T-cell (primary cell): ENCODE data around the gene GTPBP4. TPM values are rescaled to one million over a fixed set of nuclear protein-coding genes. Genes with fewer than 3 reads are reported as not detected.

Source experiments
- ATAC-seq, 4 experiments: fragments of 200-7000 bp in 3 of 4; fragments of 150-1000 bp in 1 of 4; cut with Tn5 transposase; replicated peaks in 1 of 4; 1 replicate in 3 of 4; 2 replicates in 1 of 4; pipeline ENCODE4 v1.10.0; 2021; ENCODE audit warnings: moderate library complexity in 3 of 4, mild to moderate bottlenecking in 2 of 4, moderate number of reproducible peaks in 1 of 4
- CTCF ChIA-PET, 2 donors: fragments of 300-600 bp; sonication (Branson Sonifier 250); formaldehyde crosslinking; loops; one replicate each; lab custom pipeline; 2022; ENCODE audit warnings: antibody characterized with exemption in 2 of 2; lab: Charles Lee
- POLR2A ChIA-PET, 2 donors: fragments of 300-600 bp; sonication (Branson Sonifier 250); formaldehyde crosslinking; loops; one replicate each; lab custom pipeline; 2022; ENCODE audit warnings: antibody characterized with exemption in 2 of 2; lab: Charles Lee
- DNase-seq, 35 experiments: peaks; one replicate each; pipeline versions ENCODE4 v3.0.0 to v3.0.0-alpha.2; 2013 to 2023
- H3K27ac ChIP-seq: one replicate; pipeline ENCODE4 v1.5.1; 2013; ENCODE audit warnings: low read length
- H3K27me3 ChIP-seq, 2 experiments: replicated peaks in 1 of 2; 1 replicate in 1 of 2; 2 replicates in 1 of 2; pipeline versions ENCODE4 v1.6.1 to v1.7.0; 2013; ENCODE audit warnings: low read length in 1 of 2, mixed read lengths in 1 of 2; ENCODE audit not compliant: control insufficient read depth in 2 of 2, insufficient read depth in 2 of 2; ENCODE audit errors: extremely low read depth in 1 of 2
- H3K36me3 ChIP-seq, 2 donors: 1 replicate in 1 of 2; 2 replicates in 1 of 2; pipeline versions ENCODE4 v1.6.1 to v1.7.0; 2013; ENCODE audit warnings: low read length in 1 of 2; ENCODE audit not compliant: control insufficient read depth in 2 of 2, insufficient read depth in 1 of 2; ENCODE audit errors: extremely low read depth in 1 of 2
- H3K4me1 ChIP-seq, 2 experiments: 1 replicate in 1 of 2; 2 replicates in 1 of 2; pipeline versions ENCODE4 v1.6.1 to v1.7.0; 2013; ENCODE audit warnings: low read length in 2 of 2, mixed read lengths in 1 of 2; ENCODE audit not compliant: insufficient read depth in 2 of 2, control insufficient read depth in 1 of 2; ENCODE audit errors: extremely low read depth in 1 of 2
- H3K4me3 ChIP-seq, 2 donors: 1 replicate in 1 of 2; 2 replicates in 1 of 2; pipeline versions ENCODE4 v1.5.1 to v1.7.0; 2013; ENCODE audit warnings: mild to moderate bottlenecking in 2 of 2, low read length in 1 of 2, moderate library complexity in 1 of 2; ENCODE audit not compliant: control insufficient read depth in 1 of 2; ENCODE audit errors: extremely low read depth in 1 of 2
- H3K9me3 ChIP-seq: 2 replicates; pipeline ENCODE4 v1.7.0; 2013
- H3K27ac Mint-ChIP-seq, 2 donors: one replicate each; pipeline ENCODE4 v1.8.0; 2020 to 2021; ENCODE audit warnings: mild to moderate bottlenecking in 2 of 2, mixed read lengths in 2 of 2
- H3K27me3 Mint-ChIP-seq, 2 donors: one replicate each; pipeline ENCODE4 v1.8.0; 2021 to 2022; ENCODE audit warnings: mixed read lengths in 2 of 2
- H3K36me3 Mint-ChIP-seq: one replicate; pipeline ENCODE4 v1.8.0; 2021; ENCODE audit warnings: mixed read lengths
- H3K4me1 Mint-ChIP-seq, 3 donors: one replicate each; pipeline ENCODE4 v1.8.0; 2020 to 2022; ENCODE audit warnings: mixed read lengths in 3 of 3, mild to moderate bottlenecking in 1 of 3
- H3K4me3 Mint-ChIP-seq, 3 donors: one replicate each; pipeline ENCODE4 v1.8.0; 2020 to 2022; ENCODE audit warnings: mild to moderate bottlenecking in 3 of 3, mixed read lengths in 3 of 3, moderate library complexity in 3 of 3
- H3K9me3 Mint-ChIP-seq, 3 donors: one replicate each; pipeline ENCODE4 v1.8.0; 2020 to 2022; ENCODE audit warnings: mixed read lengths in 3 of 3
- WGBS: methylation state at CpG from one replicate; pipeline ENCODE4 v1.1.5; 2013; ENCODE audit warnings: missing lambda C conversion rate; ENCODE audit not compliant: insufficient coverage; 5-methylcytosine and 5-hydroxymethylcytosine counted together
- total RNA-seq, 35 experiments: library from RNA in 6 of 35; stranded (reverse) in 6 of 35; fragments of 120-200 nt in 1 of 35; gene quantifications; one replicate each; pipeline versions ENCODE4 v1.2.1 to v1.2.4 and lab custom pipeline; 2013 to 2026

Gene GTPBP4
- total RNA-seq, 5 donors from 2014 or later (not counting 1 experiment from before 2014, with no cell fraction given), result 44.6 to 59.1 (median 47.5) TPM

- DNase-seq (no peak), ATAC-seq (no peak)
- 91% methylated on average over 7 of the region's 9 CpGs for WGBS
- H3K4me3 Mint-ChIP-seq, result no peak overlapping the region
- Histone ChIP-seq H3K9me3 (no peaks in the 10 kb centered on the region), H3K4me3 (no peak overlapping the region), H3K27me3 (peaks cover 0 to 4% of the 10 kb centered on the region in 2 experiments), H3K4me1 (peaks cover 0 to 7% of the 10 kb centered on the region in 2 experiments), H3K27ac (no peak overlapping the region), H3K36me3 (no peaks in the 10 kb centered on the region)
- H3K9me3 Mint-ChIP-seq, result no peaks in the 10 kb centered on the region
- H3K27me3 Mint-ChIP-seq, result peaks cover 0 to 2% of the 10 kb centered on the region in 2 donors
- no peak overlapping the region for H3K27ac Mint-ChIP-seq
- ChIA-PET CTCF (no interaction called here), POLR2A (no interaction called here)
- no peaks in the 10 kb centered on the region for H3K36me3 Mint-ChIP-seq
- H3K4me1 Mint-ChIP-seq, result peaks cover 9 to 11% (median 10%) of the 10 kb centered on the region in 3 donors
Observed at GRCh38 chr10:947051-947450, 41.2 kb upstream of the GTPBP4 start.

GRCh38 chr10:947881-948280 is 40.4 kb upstream of the GTPBP4 start:
- no peaks in the 10 kb centered on the region for H3K9me3 ChIP-seq
- WGBS, result 88% methylated on average over 6 of the region's 10 CpGs
- H3K4me1 ChIP-seq, result peaks cover 0 to 7% of the 10 kb centered on the region in 2 experiments
- no peak overlapping the region for H3K4me3 Mint-ChIP-seq
- no peak for ATAC-seq
- CTCF ChIA-PET, result no interaction called here
- H3K27ac Mint-ChIP-seq, result no peak overlapping the region
- H3K4me1 Mint-ChIP-seq, result peaks cover 5 to 9% (median 8%) of the 10 kb centered on the region in 3 donors
- H3K4me3 ChIP-seq, result no peak overlapping the region
- no peaks in the 10 kb centered on the region for H3K36me3 ChIP-seq
- POLR2A ChIA-PET, result no interaction called here
- no peak for DNase-seq
- no peaks in the 10 kb centered on the region for H3K36me3 Mint-ChIP-seq
- H3K27ac ChIP-seq, result no peak overlapping the region
- peaks cover 0 to 4% of the 10 kb centered on the region in 2 experiments for H3K27me3 ChIP-seq
- peaks cover 0 to 2% of the 10 kb centered on the region in 2 donors for H3K27me3 Mint-ChIP-seq
- H3K9me3 Mint-ChIP-seq, result no peaks in the 10 kb centered on the region

- peaks cover 5 to 9% (median 8%) of the 10 kb centered on the region in 3 donors for H3K4me1 Mint-ChIP-seq
- ATAC-seq (no peak), DNase-seq (no peak)
- Histone ChIP-seq H3K27ac (no peak overlapping the region), H3K4me3 (no peak overlapping the region), H3K9me3 (no peaks in the 10 kb centered on the region), H3K36me3 (no peaks in the 10 kb centered on the region), H3K27me3 (peaks cover 0 to 4% of the 10 kb centered on the region in 2 experiments), H3K4me1 (peaks cover 0 to 7% of the 10 kb centered on the region in 2 experiments)
- H3K4me3 Mint-ChIP-seq, result no peak overlapping the region
- WGBS, result 84% methylated on average over 5 of the region's 10 CpGs
- no peak overlapping the region for H3K27ac Mint-ChIP-seq
- H3K27me3 Mint-ChIP-seq, result peaks cover 0 to 2% of the 10 kb centered on the region in 2 donors
- no peaks in the 10 kb centered on the region for H3K36me3 Mint-ChIP-seq
- ChIA-PET CTCF (no interaction called here), POLR2A (no interaction called here)
- H3K9me3 Mint-ChIP-seq, result no peaks in the 10 kb centered on the region
Observed at GRCh38 chr10:948347-948746, 39.9 kb upstream of the GTPBP4 start.

GRCh38 chr10:949446-949845 is 38.8 kb upstream of the GTPBP4 start:
- no peak for ATAC-seq
- 100% methylated on average over 3 of the region's 9 CpGs for WGBS
- Histone ChIP-seq H3K27me3 (peaks cover 0 to 10% of the 10 kb centered on the region in 2 experiments), H3K4me1 (peaks cover 0 to 3% of the 10 kb centered on the region in 2 experiments), H3K9me3 (no peaks in the 10 kb centered on the region), H3K4me3 (no peak overlapping the region), H3K27ac (no peak overlapping the region), H3K36me3 (no peaks in the 10 kb centered on the region)
- Mint-ChIP-seq H3K4me3 (no peak overlapping the region), H3K27me3 (peaks cover 0 to 4% of the 10 kb centered on the region in 2 donors), H3K36me3 (no peaks in the 10 kb centered on the region), H3K9me3 (no peaks in the 10 kb centered on the region), H3K4me1 (peaks cover 3% of the 10 kb centered on the region in 3 donors), H3K27ac (no peak overlapping the region)
- ChIA-PET POLR2A (interaction anchor here (0.5 to 0.6 kb wide), 2 partner anchors 47 to 49 kb away, joined by 3 to 4 read pairs; no protein-coding TSS in a partner anchor), CTCF (interaction anchor here in 1 of 2 donors (0.5 kb wide), 1 partner anchor 239 kb away, joined by 3 read pairs; no protein-coding TSS in a partner anchor)
- DNase-seq, result no peak

DNA sequence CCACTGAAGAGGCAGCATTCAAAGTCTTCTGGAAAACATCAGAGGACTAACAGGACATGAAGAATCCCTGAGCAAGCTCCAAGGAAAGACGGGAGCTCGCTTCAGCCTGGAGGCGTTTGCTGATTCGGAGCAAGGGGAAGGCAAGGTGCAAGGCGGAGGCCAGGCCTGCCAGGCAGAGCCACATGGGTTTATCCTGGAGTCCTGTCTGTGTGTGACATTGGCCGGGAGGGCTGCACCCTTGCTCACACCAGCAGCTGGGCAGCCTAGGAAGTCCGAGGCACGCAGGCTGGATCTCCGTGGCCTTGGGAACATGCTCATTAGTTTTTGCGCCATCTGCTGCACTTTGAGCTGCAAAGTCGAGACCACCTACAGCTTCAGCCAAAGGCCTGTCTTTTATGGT is 34.4 kb upstream of the GTPBP4 start:
- Mint-ChIP-seq H3K27ac (no peak overlapping the region), H3K4me1 (no peaks in the 10 kb centered on the region), H3K4me3 (no peak overlapping the region), H3K9me3 (no peaks in the 10 kb centered on the region), H3K36me3 (no peaks in the 10 kb centered on the region), H3K27me3 (peaks cover 6 to 7% of the 10 kb centered on the region in 2 donors)
- no peak overlapping the region for H3K4me3 ChIP-seq
- WGBS, result 95% methylated on average over 8 of the region's 11 CpGs
- CTCF ChIA-PET, result no interaction called here
- ATAC-seq (no peak), DNase-seq (no peak)
- no peaks in the 10 kb centered on the region for H3K36me3 ChIP-seq
- POLR2A ChIA-PET, result no interaction called here
- peaks cover 0 to 15% of the 10 kb centered on the region in 2 experiments for H3K27me3 ChIP-seq
- no peak overlapping the region for H3K27ac ChIP-seq
- no peaks in the 10 kb centered on the region for H3K9me3 ChIP-seq
- no peaks in the 10 kb centered on the region for H3K4me1 ChIP-seq

GRCh38 chr10:954396-954795 is 33.8 kb upstream of the GTPBP4 start:
- WGBS, result 91% methylated on average over 17 of the region's 21 CpGs
- H3K4me1 Mint-ChIP-seq, result no peaks in the 10 kb centered on the region
- ATAC-seq (no peak), DNase-seq (no peak)
- CTCF ChIA-PET, result no interaction called here
- POLR2A ChIA-PET, result no interaction called here
- no peaks in the 10 kb centered on the region for H3K9me3 Mint-ChIP-seq
- Histone ChIP-seq H3K4me3 (no peak overlapping the region), H3K27me3 (peaks cover 0 to 15% of the 10 kb centered on the region in 2 experiments), H3K4me1 (no peaks in the 10 kb centered on the region), H3K36me3 (no peaks in the 10 kb centered on the region), H3K9me3 (no peaks in the 10 kb centered on the region), H3K27ac (no peak overlapping the region)
- H3K36me3 Mint-ChIP-seq, result no peaks in the 10 kb centered on the region
- no peak overlapping the region for H3K27ac Mint-ChIP-seq
- H3K4me3 Mint-ChIP-seq, result no peak overlapping the region
- peaks cover 7% of the 10 kb centered on the region in 2 donors for H3K27me3 Mint-ChIP-seq
